PC-3 (cell line): ENCODE data around the gene SYMPK. TPM values are rescaled to one million over a fixed set of nuclear protein-coding genes. Genes with fewer than 3 reads are reported as not detected.

Source experiments
- ATAC-seq: fragments of 200-7000 bp; cut with Tn5 transposase; 2 replicates; pipeline ENCODE4 v1.9.1; 2020; ENCODE audit warnings: mild to moderate bottlenecking, moderate library complexity
- BruUV-seq: library from RNA; stranded (reverse); fragments of 400-500 nt; replicated peaks from 2 replicates; lab custom pipeline; 2021; lab: Mats Ljungman, UMichigan
- CTCF ChIA-PET: fragments of 300-600 bp; sonication (Branson Sonifier 250); formaldehyde crosslinking; loops from one replicate; lab custom pipeline; 2022; ENCODE audit warnings: antibody characterized with exemption; lab: Charles Lee
- POLR2A ChIA-PET: fragments of 300-600 bp; sonication (Branson Sonifier 250); formaldehyde crosslinking; loops from one replicate; lab custom pipeline; 2022; ENCODE audit warnings: antibody characterized with exemption; ENCODE audit not compliant: unreplicated experiment; lab: Charles Lee
- DNase-seq: peaks from one replicate; pipeline ENCODE4 v3.0.0-alpha.2; 2015
- H2AFZ ChIP-seq: fragments of 300-600 bp; sonication (generic); 2 replicates; pipeline ENCODE4 v1.6.0; 2016; ENCODE audit warnings: antibody characterized with exemption, low read length
- H3F3A ChIP-seq: fragments of 300-600 bp; sonication (generic); one replicate; pipeline ENCODE4 v1.6.0; 2017; ENCODE audit warnings: antibody characterized with exemption, low read length, control low read depth, mild to moderate bottlenecking; ENCODE audit not compliant: unreplicated experiment
- H3K27ac ChIP-seq: fragments of 300-600 bp; sonication (generic); 2 replicates; pipeline ENCODE4 v1.5.1; 2016; ENCODE audit warnings: mild to moderate bottlenecking, low read length
- H3K27me3 ChIP-seq: fragments of 300-600 bp; sonication (generic); 2 replicates; pipeline ENCODE4 v1.6.1; 2016; ENCODE audit warnings: low read length, mixed read lengths
- H3K36me3 ChIP-seq: fragments of 300-600 bp; sonication (generic); 2 replicates; pipeline ENCODE4 v1.6.1; 2016; ENCODE audit warnings: low read depth, mixed run types, low read length, mixed read lengths
- H3K4me1 ChIP-seq: fragments of 300-600 bp; sonication (generic); 2 replicates; pipeline ENCODE4 v1.5.1; 2016; ENCODE audit warnings: low read length; ENCODE audit not compliant: insufficient read depth
- H3K4me2 ChIP-seq: fragments of 300-600 bp; sonication (generic); 2 replicates; pipeline ENCODE4 v1.6.0; 2016; ENCODE audit warnings: low read length
- H3K4me3 ChIP-seq: fragments of 300-600 bp; sonication (generic); 2 replicates; pipeline ENCODE4 v1.5.1; 2016; ENCODE audit warnings: mild to moderate bottlenecking, low read length, mixed read lengths
- H3K79me2 ChIP-seq: fragments of 300-600 bp; sonication (generic); 2 replicates; pipeline ENCODE4 v1.6.1; 2017; ENCODE audit warnings: low read length, mixed read lengths
- H3K9ac ChIP-seq: fragments of 300-600 bp; sonication (generic); 2 replicates; pipeline ENCODE4 v1.6.0; 2016; ENCODE audit warnings: mild to moderate bottlenecking, low read length
- H3K9me2 ChIP-seq: fragments of 300-600 bp; sonication (generic); replicated peaks from 2 replicates; pipeline ENCODE4 v1.6.1; 2016; ENCODE audit warnings: mixed run types, low read length, mixed read lengths
- H3K9me3 ChIP-seq: fragments of 300-600 bp; sonication (generic); 2 replicates; pipeline ENCODE4 v1.6.1; 2016; ENCODE audit warnings: low read length, mixed read lengths
- H4K20me1 ChIP-seq: fragments of 300-600 bp; sonication (generic); 2 replicates; pipeline ENCODE4 v1.6.1; 2016; ENCODE audit warnings: low read length, mixed read lengths
- EZH2 ChIP-seq: fragments of 300-600 bp; sonication (generic); IDR thresholded peaks from one replicate; pipeline ENCODE4 v1.6.1; 2017; ENCODE audit warnings: antibody characterized with exemption, mild to moderate bottlenecking, low read length; ENCODE audit not compliant: unreplicated experiment
- EZH2phosphoT487 ChIP-seq: fragments of 300-600 bp; sonication (generic); IDR thresholded peaks from 2 replicates; pipeline ENCODE4 v1.6.1; 2018; ENCODE audit warnings: mild to moderate bottlenecking, antibody characterized with exemption, low read length, borderline replicate concordance
- intact Hi-C: fragments of 100-400 bp; cut with micrococcal nuclease; formaldehyde crosslinking; loops from 2 replicates; pipeline ENCODE4 v1.9.0; 2023
- total RNA-seq: library from RNA; depleted of rRNA; stranded (reverse); fragments of >200 nt; gene quantifications from 2 replicates; pipeline ENCODE4 v1.2.3, GENCODE V29; 2014
- TF ChIP-seq, protein P1 (sequence below): fragments of 300-600 bp; sonication (generic); conservative IDR thresholded peaks from 2 replicates; pipeline ENCODE4 v1.5.1; 2017; ENCODE audit warnings: antibody characterized with exemption, low read depth, mild to moderate bottlenecking, low read length

SYMPK gene
- total RNA-seq, 1 experiment from 2014 or later, result 36.6 TPM

GRCh38 chr19:45766869-45767346 lies 96.0 kb downstream of the SYMPK start:
- Histone ChIP-seq H3K4me2 (peak overlapping the region; percentile 95), H2AFZ (peak overlapping the region; percentile 64), H3K27ac (peak overlapping the region; percentile 56), H3F3A (no peaks in the 10 kb centered on the region), H3K9me2 (no peaks in the 10 kb centered on the region), H3K9me3 (no peaks in the 10 kb centered on the region), H4K20me1 (no peaks in the 10 kb centered on the region), H3K36me3 (no peaks in the 10 kb centered on the region), H3K4me3 (peak overlapping the region; percentile 97), H3K4me1 (peaks cover 23% of the 10 kb centered on the region; the same call in 1 of the 2 replicates), H3K79me2 (no peaks in the 10 kb centered on the region), H3K9ac (peak overlapping the region; percentile 74), H3K27me3 (no peaks in the 10 kb centered on the region)
- TSS peak; percentile 78 for BruUV-seq
- DNase-seq (no peak), ATAC-seq (no peak)
- TF ChIP-seq EZH2 (no peak), EZH2phosphoT487 (no peak)
- TF ChIP-seq, protein P1, sequence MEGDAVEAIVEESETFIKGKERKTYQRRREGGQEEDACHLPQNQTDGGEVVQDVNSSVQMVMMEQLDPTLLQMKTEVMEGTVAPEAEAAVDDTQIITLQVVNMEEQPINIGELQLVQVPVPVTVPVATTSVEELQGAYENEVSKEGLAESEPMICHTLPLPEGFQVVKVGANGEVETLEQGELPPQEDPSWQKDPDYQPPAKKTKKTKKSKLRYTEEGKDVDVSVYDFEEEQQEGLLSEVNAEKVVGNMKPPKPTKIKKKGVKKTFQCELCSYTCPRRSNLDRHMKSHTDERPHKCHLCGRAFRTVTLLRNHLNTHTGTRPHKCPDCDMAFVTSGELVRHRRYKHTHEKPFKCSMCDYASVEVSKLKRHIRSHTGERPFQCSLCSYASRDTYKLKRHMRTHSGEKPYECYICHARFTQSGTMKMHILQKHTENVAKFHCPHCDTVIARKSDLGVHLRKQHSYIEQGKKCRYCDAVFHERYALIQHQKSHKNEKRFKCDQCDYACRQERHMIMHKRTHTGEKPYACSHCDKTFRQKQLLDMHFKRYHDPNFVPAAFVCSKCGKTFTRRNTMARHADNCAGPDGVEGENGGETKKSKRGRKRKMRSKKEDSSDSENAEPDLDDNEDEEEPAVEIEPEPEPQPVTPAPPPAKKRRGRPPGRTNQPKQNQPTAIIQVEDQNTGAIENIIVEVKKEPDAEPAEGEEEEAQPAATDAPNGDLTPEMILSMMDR, result no peak
- CTCF ChIA-PET, result interaction anchor here (1.3 kb wide), 1 partner anchor 12 kb away, joined by 4 read pairs; no protein-coding TSS in a partner anchor
- intact Hi-C loops, result no loop called here
- POLR2A ChIA-PET, result interaction anchor here (0.6 to 0.8 kb wide), 2 partner anchors 50 to 60 kb away, joined by 3 to 5 read pairs; no protein-coding TSS in a partner anchor

DNA sequence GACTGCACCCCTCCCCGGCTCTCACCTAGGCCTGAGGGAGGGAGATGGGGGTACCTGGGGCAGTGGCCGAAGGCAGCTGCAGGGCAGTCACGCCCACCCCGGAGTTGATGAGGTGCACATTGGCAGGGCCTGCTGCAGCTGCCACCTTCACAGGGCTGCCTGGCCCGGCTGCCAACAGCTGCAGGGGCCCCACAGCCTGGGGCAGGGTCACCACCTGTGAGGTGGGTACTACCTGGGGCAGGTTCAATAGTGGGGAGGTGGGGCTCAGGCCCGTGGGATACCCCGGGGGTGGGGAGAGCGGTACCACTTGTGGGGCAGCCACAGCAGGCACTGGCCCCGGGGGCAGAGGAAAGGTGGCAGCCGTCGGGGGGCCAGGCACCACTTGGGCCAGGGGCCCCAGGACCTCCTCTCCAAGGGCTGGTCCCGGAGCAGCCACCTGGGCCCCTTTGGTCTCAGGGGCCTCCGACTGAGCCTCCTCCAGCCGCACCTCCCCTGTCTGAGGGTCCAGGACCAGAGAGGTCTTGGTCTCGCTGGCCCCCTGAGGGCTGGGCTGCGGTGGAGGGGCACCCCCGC lies 96.6 kb downstream of the SYMPK start:
- intact Hi-C loops, result no loop called here
- no TSS peak for BruUV-seq
- Histone ChIP-seq H3K27me3 (no peaks in the 10 kb centered on the region), H3K4me1 (peaks cover 18% of the 10 kb centered on the region; the same call in 1 of the 2 replicates), H4K20me1 (no peaks in the 10 kb centered on the region), H3K27ac (no peak overlapping the region), H3F3A (no peaks in the 10 kb centered on the region), H3K9me2 (no peaks in the 10 kb centered on the region), H3K36me3 (no peaks in the 10 kb centered on the region), H2AFZ (peak overlapping the region; percentile 64; the same call in 1 of the 2 replicates), H3K4me3 (peak overlapping the region; percentile 97), H3K79me2 (no peaks in the 10 kb centered on the region), H3K4me2 (peak overlapping the region; percentile 95), H3K9me3 (no peaks in the 10 kb centered on the region), H3K9ac (peak overlapping the region; percentile 74)
- ATAC-seq, result no peak
- TF ChIP-seq EZH2phosphoT487, result no peak
- TF ChIP-seq EZH2, result no peak
- TF ChIP-seq, protein P1, result no peak
- no peak for DNase-seq
- ChIA-PET POLR2A (no interaction called here), CTCF (no interaction called here)
